Stomach (tissue), 4 donors: ENCODE measurements around the gene UTP3.

ENCODE experiments used
- CTCF ChIP-seq, 7 experiments: fragments of 450-650 bp in 4 of 7; fragments of 200-600 bp in 3 of 7; sonication (generic) in 3 of 7; IDR thresholded peaks; one replicate each; pipeline ENCODE4 v1.5.1; 2016 to 2019; ENCODE audit warnings: antibody characterized with exemption in 7 of 7, control low read depth in 2 of 7, mild to moderate bottlenecking in 1 of 7
- EP300 ChIP-seq: sonication (generic); formaldehyde crosslinking; IDR thresholded peaks from one replicate; pipeline ENCODE4 v1.6.1; 2017; ENCODE audit warnings: antibody characterized with exemption
- POLR2A ChIP-seq, 4 donors: fragments of 450-650 bp; IDR thresholded peaks; one replicate each; pipeline ENCODE4 v1.6.1; 2016; ENCODE audit warnings: antibody characterized with exemption in 4 of 4, control low read depth in 2 of 4, mild to moderate bottlenecking in 1 of 4, moderate library complexity in 1 of 4
- POLR2AphosphoS5 ChIP-seq, 3 donors: sonication (generic); formaldehyde crosslinking; IDR thresholded peaks; one replicate each; pipeline ENCODE4 v1.6.1; 2016; ENCODE audit warnings: antibody characterized with exemption in 3 of 3

GRCh38 chr4:70706516-70706915, 18.2 kb downstream of the UTP3 start:
- TF ChIP-seq CTCF (IDR thresholded peaks at IDR 0.05) (no peak), EP300 (no peak), POLR2A (IDR thresholded peaks at IDR 0.05) (no peak), POLR2AphosphoS5 (IDR thresholded peaks at IDR 0.05) (no peak)
